GM23338 (cell line): ENCODE results near the gene SF3B2.

Experiments used
- CTCF ChIP-seq, 2 experiments: fragments of 200-600 bp in 1 of 2; sonication (generic) in 1 of 2; conservative IDR thresholded peaks; 2 replicates each; pipeline versions ENCODE4 v1.5.1 to v1.6.1; 2016 to 2017; ENCODE audit warnings: antibody characterized with exemption in 2 of 2, low read depth in 2 of 2, mild to moderate bottlenecking in 2 of 2, moderate library complexity in 1 of 2
- EZH2 ChIP-seq: fragments of 200-600 bp; sonication (generic); IDR thresholded peaks from one replicate; pipeline ENCODE4 v1.8.0; 2017; ENCODE audit warnings: antibody characterized with exemption, mild to moderate bottlenecking, low read depth; ENCODE audit not compliant: unreplicated experiment
- REST ChIP-seq: IDR thresholded peaks from one replicate; pipeline ENCODE4 v1.6.1; 2018; ENCODE audit warnings: antibody characterized with exemption; ENCODE audit not compliant: unreplicated experiment
- ZNF331 ChIP-seq: fragments of 250-450 bp; sonication (Bioruptor Pico); IDR thresholded peaks from 2 replicates; pipeline ENCODE4 v1.5.0; 2020; ENCODE audit warnings: low read depth, mild to moderate bottlenecking, moderate library complexity

GRCh38 chr11:66020618-66021357 is 31.4 kb upstream of the SF3B2 start:
- TF ChIP-seq CTCF (conservative IDR thresholded peaks at IDR 0.05; ENCODE audit: low read depth in 2 of 2) = no peak
- TF ChIP-seq REST = no peak
- no peak for TF ChIP-seq EZH2
- no peak for TF ChIP-seq ZNF331 (CRISPR knock-in tag)
